Fibroblast of skin of scalp (primary cell): Measurements from ENCODE around the gene BET1L.
"Not testable (repeated sequence)": the region's sequence is repeated elsewhere in the genome, so short reads cannot be mapped to it uniquely, and the experiment has no call there.

ENCODE experiments used
- DNase-seq: peaks from one replicate; pipeline ENCODE4 v3.0.0-alpha.2; 2013

The BET1L gene

GRCh38 chr11:227824-228379 is 20.7 kb upstream of the BET1L start:
- DNase-seq = no peak

GRCh38 chr11:225734-226453 is 18.7 kb upstream of the BET1L start:
- no peak for DNase-seq

DNA sequence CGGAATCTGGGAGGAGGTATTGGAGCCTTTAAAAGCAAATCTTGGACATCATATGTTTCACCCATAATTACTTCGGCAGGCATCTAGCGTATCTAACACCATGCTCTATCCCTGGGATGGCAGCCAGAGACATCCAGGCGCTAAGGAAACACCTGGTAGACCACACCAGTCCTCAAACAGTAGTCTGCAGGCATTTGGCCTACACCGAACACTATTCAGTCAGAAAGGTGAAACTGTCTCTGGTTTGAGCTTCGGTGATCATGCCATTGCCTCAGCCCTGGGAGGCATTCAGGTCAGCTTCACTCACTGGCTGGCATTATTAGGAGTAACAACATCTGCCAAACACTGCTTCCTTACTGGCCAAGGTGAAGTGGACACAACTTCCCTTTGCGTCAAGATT is 17.2 kb upstream of the BET1L start:
- no peak for DNase-seq

GRCh38 chr11:223884-224283 is 16.7 kb upstream of the BET1L start:
- no peak for DNase-seq

- no peak for DNase-seq
Observed at GRCh38 chr11:223026-223789, 16.0 kb upstream of the BET1L start.

DNA sequence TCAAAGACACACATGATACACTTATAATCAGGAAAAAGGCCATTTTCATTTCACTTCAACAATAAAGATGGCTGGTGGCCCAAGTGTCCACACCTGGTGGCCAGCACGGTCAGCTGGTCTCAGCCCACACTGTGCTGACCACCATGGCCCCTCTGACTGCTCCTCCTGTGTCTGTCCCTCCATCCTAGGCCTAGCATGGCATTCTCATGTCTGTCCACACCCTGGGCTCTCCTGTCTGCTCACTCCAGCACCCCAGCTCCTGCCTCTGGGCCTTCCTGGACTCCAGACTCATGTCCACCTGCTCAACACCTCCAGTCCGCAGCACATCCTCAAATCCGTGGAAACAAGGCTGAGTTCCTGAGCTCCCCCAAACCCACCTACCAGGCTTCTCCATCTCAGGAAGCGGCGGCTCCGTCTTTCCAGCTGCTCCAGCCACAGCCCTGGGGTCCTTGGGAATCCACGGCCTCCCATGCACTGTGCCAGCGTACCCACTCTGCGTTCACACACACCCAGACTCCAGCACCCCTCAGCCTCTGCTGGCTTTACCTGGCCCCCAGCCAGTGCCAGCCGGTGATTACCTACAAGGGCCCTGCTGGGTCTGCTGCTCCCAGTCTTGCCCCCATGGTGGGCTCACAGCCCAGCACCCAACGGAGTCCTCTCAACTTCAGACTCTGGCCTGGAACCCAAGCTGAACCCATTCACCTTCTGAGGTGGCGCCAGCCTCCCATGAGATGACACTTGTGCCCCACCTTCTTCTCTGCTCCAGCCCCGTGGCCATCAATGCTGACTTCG is 15.0 kb upstream of the BET1L start:
- no peak for DNase-seq

GRCh38 chr11:221539-221938 is 14.3 kb upstream of the BET1L start:
- no peak for DNase-seq

- not testable (repeated sequence) for DNase-seq
Observed at GRCh38 chr11:220641-221215, 13.5 kb upstream of the BET1L start.

- DNase-seq = no peak
Observed at GRCh38 chr11:218815-219593, 11.8 kb upstream of the BET1L start.

DNA sequence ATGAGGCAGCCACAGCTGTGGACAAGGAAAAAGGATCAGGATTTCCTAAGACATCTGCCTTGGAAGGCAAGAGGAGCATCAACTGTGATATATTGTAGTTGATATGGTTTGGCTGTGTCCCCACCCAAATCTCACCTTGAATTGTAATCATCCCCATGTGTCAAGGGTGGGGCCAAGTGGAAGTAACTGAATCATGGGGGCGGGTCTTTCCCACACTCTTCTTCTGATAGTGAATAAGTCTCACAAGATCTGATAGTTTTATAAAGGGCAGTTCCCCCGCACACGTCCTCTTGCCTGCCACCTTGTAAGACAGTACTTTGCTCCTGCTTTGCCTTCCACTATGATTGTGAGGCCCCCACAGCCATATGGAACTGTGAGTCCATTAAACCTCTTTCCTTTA is 10.5 kb upstream of the BET1L start:
- DNase-seq = no peak

DNA sequence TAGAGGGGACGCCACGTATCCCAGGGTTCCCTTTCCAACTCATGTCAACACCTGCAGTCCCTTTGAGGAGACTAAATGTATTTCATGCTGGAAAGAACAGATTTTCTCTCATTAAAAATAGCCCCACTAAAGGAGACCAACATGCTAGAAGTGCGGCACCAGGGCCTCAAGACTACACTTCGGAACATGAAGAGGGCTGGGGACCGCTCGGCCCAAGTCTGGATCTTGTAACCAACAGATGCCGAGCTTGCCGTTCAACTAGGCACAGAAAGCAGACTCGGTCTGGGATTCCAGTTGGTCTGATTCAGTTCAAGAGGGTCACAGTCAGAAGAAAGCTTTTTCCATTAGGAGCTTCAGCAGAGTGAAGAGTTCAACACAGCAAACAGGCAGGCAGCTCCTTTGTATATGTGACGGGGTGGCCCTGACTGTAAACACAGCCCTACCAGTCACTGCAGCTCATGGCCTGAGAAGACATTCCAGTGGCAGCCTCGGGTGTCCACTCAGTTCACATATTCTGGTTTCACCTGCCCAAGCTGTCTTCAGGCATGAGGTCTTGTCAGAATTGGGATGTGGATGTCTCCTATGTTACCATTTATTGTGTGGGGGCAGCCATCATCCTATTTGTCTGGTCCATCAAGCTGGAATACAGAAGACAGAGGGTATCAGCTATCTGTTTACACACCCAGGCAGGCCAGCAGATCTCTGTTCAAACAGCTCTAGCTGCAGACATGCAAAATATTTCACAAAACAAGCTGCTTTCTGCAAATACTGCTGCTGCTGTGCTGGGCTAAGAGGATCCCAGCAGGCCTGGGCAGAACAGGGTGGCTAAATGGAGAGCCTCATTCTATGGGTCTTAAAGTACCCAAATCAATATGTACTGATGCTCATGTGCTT is 9.1 kb upstream of the BET1L start:
- no peak for DNase-seq

- DNase-seq = no peak
Observed at GRCh38 chr11:215581-216037, 8.4 kb upstream of the BET1L start.

DNA sequence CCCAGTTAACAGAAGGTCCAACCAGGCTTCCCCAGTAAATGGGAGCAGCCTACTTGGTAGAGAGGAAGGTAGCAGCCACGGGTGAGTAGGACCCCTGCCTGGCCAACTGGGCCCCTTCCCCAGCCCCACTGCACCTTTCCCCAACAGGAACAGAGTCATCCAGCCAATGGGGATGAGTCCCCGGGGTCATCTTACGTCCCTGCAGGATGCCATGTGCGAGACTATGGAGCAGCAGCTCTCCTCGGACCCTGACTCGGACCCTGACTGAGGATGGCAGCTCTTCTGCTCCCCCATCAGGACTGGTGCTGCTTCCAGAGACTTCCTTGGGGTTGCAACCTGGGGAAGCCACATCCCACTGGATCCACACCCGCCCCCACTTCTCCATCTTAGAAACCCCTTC is 6.9 kb upstream of the BET1L start:
- DNase-seq = no peak

- no peak for DNase-seq
Observed at GRCh38 chr11:213111-213510, 5.9 kb upstream of the BET1L start.

- DNase-seq = no peak
Observed at GRCh38 chr11:212150-213100, 5.2 kb upstream of the BET1L start.

GRCh38 chr11:211741-212140 is 4.5 kb upstream of the BET1L start:
- DNase-seq = no peak

DNA sequence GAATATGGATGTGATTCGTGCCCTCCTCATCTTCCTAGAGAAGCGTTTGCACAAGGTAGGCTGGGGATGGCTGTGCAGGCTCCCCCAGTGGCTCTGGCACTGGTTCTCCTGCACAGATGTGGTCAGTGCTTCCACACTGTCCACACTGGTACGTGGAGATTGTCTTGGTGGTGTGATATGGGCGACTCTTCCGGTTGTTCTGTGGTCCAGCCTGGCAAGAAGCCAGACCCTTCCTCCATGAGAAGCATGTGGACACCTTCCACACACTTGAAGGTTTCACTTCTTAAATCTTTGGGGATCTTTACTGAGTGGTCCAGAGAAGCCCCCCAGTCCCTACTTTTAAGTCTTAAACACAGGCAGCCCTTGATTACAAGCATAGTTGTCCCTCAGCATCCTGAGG is 4.1 kb upstream of the BET1L start:
- no peak for DNase-seq

DNA sequence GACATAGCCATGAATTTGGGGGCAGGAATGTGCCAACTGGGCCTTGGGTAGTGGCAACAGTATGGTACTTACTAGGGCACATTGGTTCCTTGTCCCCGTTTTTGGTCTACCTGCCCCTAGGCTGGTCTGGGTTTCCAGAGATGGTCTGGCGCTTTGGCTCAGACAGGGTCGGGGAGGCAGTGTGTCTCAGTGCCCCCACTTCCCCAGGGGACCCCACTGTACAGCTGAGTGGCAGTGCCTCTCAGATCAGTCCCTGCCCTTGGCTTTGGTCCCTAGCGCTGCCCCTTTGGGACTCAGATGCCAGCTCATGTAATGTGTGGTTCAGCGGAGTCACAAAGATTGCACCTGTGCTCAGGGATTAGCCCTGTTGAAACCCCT is 3.6 kb upstream of the BET1L start:
- no peak for DNase-seq

DNA sequence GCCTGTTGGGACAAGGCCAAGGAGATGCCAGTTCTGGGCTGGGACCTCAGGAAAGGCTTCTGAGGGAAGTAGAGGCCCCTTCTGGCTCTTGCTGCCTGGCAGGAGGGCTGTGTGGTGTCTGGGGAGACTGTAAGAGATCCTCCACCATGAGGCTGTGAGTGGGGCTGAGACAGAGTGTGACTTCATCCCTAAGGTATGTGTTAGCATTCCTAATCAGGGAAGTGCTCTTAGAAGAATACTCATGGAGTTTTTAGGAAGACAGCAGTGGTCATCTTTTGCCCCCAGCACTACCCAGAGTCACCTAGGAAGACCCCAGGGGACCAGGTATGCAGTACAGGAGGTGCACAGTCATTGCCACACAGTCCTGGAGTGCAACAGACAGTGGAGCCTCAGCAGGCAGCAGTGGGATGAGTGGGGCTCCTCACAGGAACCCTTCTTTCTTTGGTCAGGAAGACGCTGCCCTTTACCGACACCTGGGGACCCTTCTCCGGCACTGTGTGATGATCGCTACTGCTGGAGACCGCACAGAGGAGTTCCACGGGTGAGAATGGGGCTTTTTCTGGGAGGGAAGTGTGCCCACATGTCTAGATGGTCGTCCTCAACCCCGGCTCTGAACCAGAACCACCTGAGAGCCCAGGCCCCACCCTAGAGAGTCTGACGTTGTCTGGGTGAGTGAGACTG is 3.1 kb upstream of the BET1L start:
- peak; percentile 87 for DNase-seq
